ENCODE results near the gene LSP1. TPM values are rescaled to one million over a fixed set of nuclear protein-coding genes. Genes with fewer than 3 reads are reported as not detected.

Gene LSP1
- total and polyA plus RNA-seq, 2 of the 4 experiments (the other 2 are of a cell fraction), result not detected

- BruUV-seq (replicated peaks), result no TSS peak
- Histone ChIP-seq H3K79me1 (ENCODE audit: low read depth in 1 of 2, low read length in 2 of 2) (no peaks in the 10 kb centered on the region), H3K4ac (ENCODE audit: low read depth, low read length) (0 out of 2 replicates have a peak overlapping the region, but pooled peaks have one; percentile 0), H3K18ac (ENCODE audit: low read depth, low read length) (no peak overlapping the region), H2BK5ac (ENCODE audit: low read depth, low read length, poor library complexity, severe bottlenecking) (no peak overlapping the region), H3K23ac (ENCODE audit: low read depth, low read length) (no peak overlapping the region), H4K91ac (ENCODE audit: insufficient read depth, low read depth, low read length) (no peak overlapping the region), H3K4me3 (ENCODE audit: insufficient read depth, low read depth, low read length) (no peak overlapping the region), H3K4me2 (ENCODE audit: low read depth, low read length) (no peak overlapping the region), H3K56ac (ENCODE audit: extremely low read depth, insufficient read depth, low read length) (no peak overlapping the region), H3K9me3 (ENCODE audit: control insufficient read depth, insufficient read depth, low read length) (no peaks in the 10 kb centered on the region), H3K36me3 (ENCODE audit: control insufficient read depth, insufficient read depth, low read length) (no peaks in the 10 kb centered on the region), H3K27ac (ENCODE audit: insufficient read depth, low read length) (no peak overlapping the region), H4K8ac (ENCODE audit: low read depth in 2 of 2, low read length in 2 of 2) (no peak overlapping the region), H3K27me3 (ENCODE audit: control insufficient read depth, insufficient read depth, low read length) (peaks cover 12% of the 10 kb centered on the region; the same call in 1 of the 2 replicates), H3K4me1 (ENCODE audit: control insufficient read depth, insufficient read depth, low read length) (peaks cover 15% of the 10 kb centered on the region), H2BK15ac (ENCODE audit: low read depth, low read length) (no peak overlapping the region), H3K9me1 (ENCODE audit: insufficient read depth, low read length) (no peaks in the 10 kb centered on the region), H2BK120ac (ENCODE audit: low read depth, low read length) (no peak overlapping the region; the same call in 1 of the 2 replicates), H2AK5ac (ENCODE audit: low read depth, low read length) (no peak overlapping the region), H3K14ac (replicated peaks; ENCODE audit: low read depth, low read length) (no peak overlapping the region), H2BK20ac (ENCODE audit: low read depth, low read length) (no peak overlapping the region), H4K5ac (ENCODE audit: low read depth, low read length) (no peak overlapping the region), H3K9ac (ENCODE audit: low read depth, low read length) (no peak overlapping the region), H2AK9ac (replicated peaks; ENCODE audit: low read depth, low read length, poor library complexity) (no peak overlapping the region), H4K20me1 (ENCODE audit: insufficient read depth, low read length) (no peaks in the 10 kb centered on the region), H2AFZ (replicated peaks; ENCODE audit: low read length, poor library complexity) (no peak overlapping the region)
- CTCF ChIA-PET, result interaction anchor here (1.6 kb wide), 1 partner anchor 135 kb away, joined by 5 read pairs; no protein-coding TSS in a partner anchor
- no peak for DNase-seq
- dilution Hi-C loops (cut with HindIII; ENCODE audit: low sequenced_read_pairs, unreplicated experiment), result no loop called here
- 88% methylated on average over 8 of the region's 12 CpGs; no CpG with 5 or more reads in 1 of the 2 experiments for WGBS, 2 experiments (ENCODE audit: extremely low coverage in 2 of 2, insufficient read length in 1 of 2)
- in situ Hi-C loops (cut with MboI; ENCODE audit: low sequenced_read_pairs), result no loop called here
- ATAC-seq (ENCODE audit: low read depth), result no peak
- TF ChIP-seq MXI1 (IDR thresholded peaks at IDR 0.05; ENCODE audit: borderline replicate concordance, low read depth, low read length) (no peak), CTCF (conservative IDR thresholded peaks at IDR 0.05; ENCODE audit: low read depth, low read length) (no peak), RAD21 (IDR thresholded peaks at IDR 0.05; ENCODE audit: low read length) (no peak), RCOR1 (IDR thresholded peaks at IDR 0.05; ENCODE audit: insufficient replicate concordance, low read length) (no peak), CHD1 (IDR thresholded peaks at IDR 0.05; ENCODE audit: low read depth, low read length) (no peak), NFE2L2 (IDR thresholded peaks at IDR 0.05; ENCODE audit: low read depth, low read length) (no peak), CEBPB (IDR thresholded peaks at IDR 0.05; ENCODE audit: low read depth, low read length) (no peak), MAZ (IDR thresholded peaks at IDR 0.05; ENCODE audit: borderline replicate concordance, low read depth, low read length) (no peak), POLR2A (IDR thresholded peaks at IDR 0.05; ENCODE audit: low read depth, low read length) (no peak)
- TF ChIP-seq, protein P1, sequence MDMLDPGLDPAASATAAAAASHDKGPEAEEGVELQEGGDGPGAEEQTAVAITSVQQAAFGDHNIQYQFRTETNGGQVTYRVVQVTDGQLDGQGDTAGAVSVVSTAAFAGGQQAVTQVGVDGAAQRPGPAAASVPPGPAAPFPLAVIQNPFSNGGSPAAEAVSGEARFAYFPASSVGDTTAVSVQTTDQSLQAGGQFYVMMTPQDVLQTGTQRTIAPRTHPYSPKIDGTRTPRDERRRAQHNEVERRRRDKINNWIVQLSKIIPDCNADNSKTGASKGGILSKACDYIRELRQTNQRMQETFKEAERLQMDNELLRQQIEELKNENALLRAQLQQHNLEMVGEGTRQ (IDR thresholded peaks at IDR 0.05; ENCODE audit: low read depth, low read length), result no peak
- POLR2A ChIA-PET (ENCODE audit: unreplicated experiment), result no interaction called here
- intact Hi-C loops (cut with micrococcal nuclease), result loop anchor here (5.0 kb wide), 1 partner anchor 176 kb away; no protein-coding TSS in a partner anchor
Observed at GRCh38 chr11:1828542-1828941, 24.3 kb upstream of the LSP1 start.
